ENCODE measurements around the gene IGF1R. TPM values are rescaled to one million over a fixed set of nuclear protein-coding genes. Genes with fewer than 3 reads are reported as not detected.

The IGF1R gene
- total and polyA plus RNA-seq, 2 experiments from 2014 or later: 9.5 to 92.4 TPM

GRCh38 chr15:98943601-98944151, 295.3 kb downstream of the IGF1R start:
- Histone ChIP-seq H3K27me3 (no peaks in the 10 kb centered on the region), H3K4me1 (ENCODE audit: low read depth) (peaks cover 13% of the 10 kb centered on the region), H3K36me3 (peaks cover 16% of the 10 kb centered on the region), H3K9me3 (ENCODE audit: low read depth) (no peaks in the 10 kb centered on the region), H3K4me3 (no peak overlapping the region), H3K27ac (no peak overlapping the region)
- peak in 1 of 2 donors; percentile 22 for DNase-seq (ENCODE audit: low read depth in 1 of 2, low spot score in 1 of 2)
- no peak for TF ChIP-seq CTCF (IDR thresholded peaks at IDR 0.05; ENCODE audit: low read depth, low read length)

GRCh38 chr15:98946301-98947255, 298.2 kb downstream of the IGF1R start:
- Histone ChIP-seq H3K4me3 (no peak overlapping the region), H3K27ac (no peak overlapping the region), H3K9me3 (ENCODE audit: low read depth) (no peaks in the 10 kb centered on the region), H3K27me3 (no peaks in the 10 kb centered on the region), H3K36me3 (peaks cover 21% of the 10 kb centered on the region), H3K4me1 (ENCODE audit: low read depth) (peaks cover 13% of the 10 kb centered on the region)
- TF ChIP-seq CTCF (IDR thresholded peaks at IDR 0.05; ENCODE audit: low read depth, low read length): no peak
- DNase-seq (ENCODE audit: low read depth in 1 of 2, low spot score in 1 of 2): no peak

GRCh38 chr15:98948456-98948855, 300.1 kb downstream of the IGF1R start:
- Histone ChIP-seq H3K36me3 (peaks cover 21% of the 10 kb centered on the region), H3K9me3 (ENCODE audit: low read depth) (no peaks in the 10 kb centered on the region), H3K27ac (no peak overlapping the region), H3K27me3 (no peaks in the 10 kb centered on the region), H3K4me3 (no peak overlapping the region), H3K4me1 (ENCODE audit: low read depth) (peaks cover 4% of the 10 kb centered on the region)
- no peak for TF ChIP-seq CTCF (IDR thresholded peaks at IDR 0.05; ENCODE audit: low read depth, low read length)
- no peak for DNase-seq (ENCODE audit: low read depth in 1 of 2, low spot score in 1 of 2)

- DNase-seq (ENCODE audit: low read depth in 1 of 2, low spot score in 1 of 2): no peak
- Histone ChIP-seq H3K27me3 (no peaks in the 10 kb centered on the region), H3K36me3 (peaks cover 21% of the 10 kb centered on the region), H3K4me3 (no peak overlapping the region), H3K4me1 (ENCODE audit: low read depth) (no peaks in the 10 kb centered on the region), H3K9me3 (ENCODE audit: low read depth) (no peaks in the 10 kb centered on the region), H3K27ac (no peak overlapping the region)
- no peak for TF ChIP-seq CTCF (IDR thresholded peaks at IDR 0.05; ENCODE audit: low read depth, low read length)
Observed at GRCh38 chr15:98948941-98949340, 300.6 kb downstream of the IGF1R start.

GRCh38 chr15:98949624-98950023, 301.3 kb downstream of the IGF1R start:
- peaks cover 21% of the 10 kb centered on the region for H3K36me3 ChIP-seq
- no peak for TF ChIP-seq CTCF (IDR thresholded peaks at IDR 0.05; ENCODE audit: low read depth, low read length)

More at GRCh38 chr15:98949624-98950023, 301.3 kb downstream of the IGF1R start:
- no peak overlapping the region for H3K27ac ChIP-seq
- no peaks in the 10 kb centered on the region for H3K9me3 ChIP-seq (ENCODE audit: low read depth)
- no peak overlapping the region for H3K4me3 ChIP-seq
- no peaks in the 10 kb centered on the region for H3K27me3 ChIP-seq
- no peaks in the 10 kb centered on the region for H3K4me1 ChIP-seq (ENCODE audit: low read depth)
- DNase-seq (ENCODE audit: low read depth in 1 of 2, low spot score in 1 of 2): no peak
